ENCODE results near the gene GRB10. TPM values are rescaled to one million over a fixed set of nuclear protein-coding genes. Genes with fewer than 3 reads are reported as not detected.
A peak's percentile ranks its signal among the peaks of the same experiment; 100 is the strongest.

The GRB10 gene
- total RNA-seq, 1 donor from 2014 or later = 67.7 TPM

- no peak for FAIRE-seq
- Histone ChIP-seq H3K36me3 (ENCODE audit: control insufficient read depth, insufficient read depth, low read length) (peaks cover 9% of the 10 kb centered on the region), H3K4me3 (ENCODE audit: low read depth, low read length) (no peak overlapping the region), H3K27me3 (ENCODE audit: control insufficient read depth, insufficient read depth, low read length) (no peaks in the 10 kb centered on the region)
- TF ChIP-seq CTCF (IDR thresholded peaks at IDR 0.05; ENCODE audit: insufficient read depth, low read length, severe bottlenecking) = no peak
- peak; percentile 95 for DNase-seq (ENCODE audit: low read depth)
Observed at GRCh38 chr7:50664461-50664922, 118.2 kb downstream of the GRB10 start.

GRCh38 chr7:50663396-50664102 is 119.1 kb downstream of the GRB10 start:
- H3K36me3 ChIP-seq (ENCODE audit: control insufficient read depth, insufficient read depth, low read length) = peaks cover 7% of the 10 kb centered on the region
- no peaks in the 10 kb centered on the region for H3K27me3 ChIP-seq (ENCODE audit: control insufficient read depth, insufficient read depth, low read length)
- FAIRE-seq (no peak), DNase-seq (ENCODE audit: low read depth) (peak; percentile 88)
- TF ChIP-seq CTCF (IDR thresholded peaks at IDR 0.05; ENCODE audit: insufficient read depth, low read length, severe bottlenecking) = no peak
- no peak overlapping the region for H3K4me3 ChIP-seq (ENCODE audit: low read depth, low read length)

GRCh38 chr7:50662996-50663395 is 119.7 kb downstream of the GRB10 start:
- no peaks in the 10 kb centered on the region for H3K27me3 ChIP-seq (ENCODE audit: control insufficient read depth, insufficient read depth, low read length)
- H3K36me3 ChIP-seq (ENCODE audit: control insufficient read depth, insufficient read depth, low read length) = peaks cover 5% of the 10 kb centered on the region
- no peak overlapping the region for H3K4me3 ChIP-seq (ENCODE audit: low read depth, low read length)
- no peak for TF ChIP-seq CTCF (IDR thresholded peaks at IDR 0.05; ENCODE audit: insufficient read depth, low read length, severe bottlenecking)
- DNase-seq (ENCODE audit: low read depth) (no peak), FAIRE-seq (no peak)

- no peaks in the 10 kb centered on the region for H3K27me3 ChIP-seq (ENCODE audit: control insufficient read depth, insufficient read depth, low read length)
- no peak for DNase-seq (ENCODE audit: low read depth)
- peaks cover 4% of the 10 kb centered on the region for H3K36me3 ChIP-seq (ENCODE audit: control insufficient read depth, insufficient read depth, low read length)
- H3K4me3 ChIP-seq (ENCODE audit: low read depth, low read length) = no peak overlapping the region
- FAIRE-seq = no peak
- TF ChIP-seq CTCF (IDR thresholded peaks at IDR 0.05; ENCODE audit: insufficient read depth, low read length, severe bottlenecking) = no peak
Observed at GRCh38 chr7:50662041-50662694, 120.5 kb downstream of the GRB10 start.

- H3K27me3 ChIP-seq (ENCODE audit: control insufficient read depth, insufficient read depth, low read length) = no peaks in the 10 kb centered on the region
- no peak overlapping the region for H3K4me3 ChIP-seq (ENCODE audit: low read depth, low read length)
- TF ChIP-seq CTCF (IDR thresholded peaks at IDR 0.05; ENCODE audit: insufficient read depth, low read length, severe bottlenecking) = no peak
- H3K36me3 ChIP-seq (ENCODE audit: control insufficient read depth, insufficient read depth, low read length) = peaks cover 4% of the 10 kb centered on the region
- DNase-seq (ENCODE audit: low read depth) = no peak
- FAIRE-seq = no peak
Observed at GRCh38 chr7:50661345-50662040, 121.2 kb downstream of the GRB10 start.

Measured in bronchial epithelial cell (primary cell).